GM23248 (cell line): ENCODE measurements around the gene DLG1. TPM values are rescaled to one million over a fixed set of nuclear protein-coding genes. Genes with fewer than 3 reads are reported as not detected.

Experiments used
- DNase-seq: peaks from one replicate; pipeline ENCODE4 v3.0.0-alpha.2; 2015
- H2AFZ ChIP-seq: fragments of 200-600 bp; sonication (generic); 2 replicates; pipeline ENCODE4 v1.6.1; 2016; ENCODE audit warnings: antibody characterized with exemption
- H3F3A ChIP-seq: fragments of 200-600 bp; sonication (generic); 2 replicates; pipeline ENCODE4 v1.6.1; 2016; ENCODE audit warnings: mild to moderate bottlenecking, antibody characterized with exemption, mixed run types; ENCODE audit not compliant: insufficient read depth
- H3K27ac ChIP-seq: fragments of 200-600 bp; sonication (generic); 2 replicates; pipeline ENCODE4 v1.5.1; 2016; ENCODE audit warnings: mild to moderate bottlenecking
- H3K27me3 ChIP-seq: fragments of 200-600 bp; sonication (generic); replicated peaks from 2 replicates; pipeline ENCODE4 v1.6.1; 2016; ENCODE audit warnings: mild to moderate bottlenecking; ENCODE audit not compliant: insufficient read depth
- H3K36me3 ChIP-seq: fragments of 200-600 bp; sonication (generic); 2 replicates; pipeline ENCODE4 v1.6.1; 2016; ENCODE audit warnings: low read depth, mild to moderate bottlenecking
- H3K4me1 ChIP-seq: fragments of 200-600 bp; sonication (generic); 2 replicates; pipeline ENCODE4 v1.6.1; 2016; ENCODE audit warnings: mild to moderate bottlenecking; ENCODE audit not compliant: insufficient read depth
- H3K4me2 ChIP-seq: fragments of 200-600 bp; sonication (generic); one replicate; pipeline ENCODE4 v1.6.1; 2016; ENCODE audit warnings: mild to moderate bottlenecking; ENCODE audit not compliant: unreplicated experiment
- H3K4me3 ChIP-seq: fragments of 200-600 bp; sonication (generic); 2 replicates; pipeline ENCODE4 v1.5.1; 2016; ENCODE audit warnings: mild to moderate bottlenecking
- H3K79me2 ChIP-seq: fragments of 200-600 bp; sonication (generic); 2 replicates; pipeline ENCODE4 v1.6.1; 2016; ENCODE audit warnings: mild to moderate bottlenecking; ENCODE audit not compliant: insufficient read depth
- H3K9ac ChIP-seq: fragments of 200-600 bp; sonication (generic); 2 replicates; pipeline ENCODE4 v1.6.1; 2016; ENCODE audit warnings: mild to moderate bottlenecking
- H3K9me2 ChIP-seq: fragments of 200-600 bp; sonication (generic); 2 replicates; pipeline ENCODE4 v1.6.1; 2016; ENCODE audit warnings: mixed run types, mild to moderate bottlenecking, moderate library complexity; ENCODE audit not compliant: insufficient read depth
- H3K9me3 ChIP-seq: fragments of 200-600 bp; sonication (generic); one replicate; pipeline ENCODE4 v1.6.1; 2017; ENCODE audit warnings: low read depth
- H4K20me1 ChIP-seq: fragments of 200-600 bp; sonication (generic); 2 replicates; pipeline ENCODE4 v1.6.0; 2016; ENCODE audit not compliant: insufficient read depth
- EZH2 ChIP-seq: fragments of 200-600 bp; sonication (generic); IDR thresholded peaks from 2 replicates; pipeline ENCODE4 v1.6.1; 2018; ENCODE audit warnings: antibody characterized with exemption, mild to moderate bottlenecking; ENCODE audit not compliant: insufficient read depth, poor library complexity, severe bottlenecking
- EZH2phosphoT487 ChIP-seq: fragments of 200-600 bp; sonication (generic); IDR thresholded peaks from 2 replicates; pipeline ENCODE4 v1.6.1; 2018; ENCODE audit warnings: antibody characterized with exemption, moderate library complexity, mild to moderate bottlenecking, low read depth; ENCODE audit not compliant: insufficient read depth
- WGBS, 2 experiments: methylation state at CpG; one replicate each; pipeline ENCODE4 v1.1.6; 2015 to 2017; ENCODE audit warnings: low lambda C conversion rate in 2 of 2, low coverage in 1 of 2; ENCODE audit errors: missing lambda C conversion rate in 2 of 2; 5-methylcytosine and 5-hydroxymethylcytosine counted together
- in situ Hi-C: fragments of 300-500 bp; cut with MboI; formaldehyde crosslinking; loops from 2 replicates; pipeline ENCODE4 v1.15.0; 2020
- polyA plus RNA-seq: library from polyadenylated mRNA; unstranded; fragments of >200 nt; fragmentation: Nextera tagmentation; extraction: Ambion mirVana; gene quantifications from 2 replicates; pipeline ENCODE4 v1.2.1, GENCODE V29; 2016
- total RNA-seq: library from RNA; depleted of rRNA; stranded (reverse); fragments of >200 nt; shearing (Covaris generic); gene quantifications from 2 replicates; pipeline ENCODE4 v1.2.3, GENCODE V29; 2014

DLG1 gene
- total and polyA plus RNA-seq, 2 experiments from 2014 or later, result 23.2 to 45.9 TPM

- Histone ChIP-seq H3K27ac (no peak overlapping the region), H3K9me2 (no peaks in the 10 kb centered on the region), H3K4me3 (no peak overlapping the region), H3K4me2 (no peak overlapping the region), H3K79me2 (no peaks in the 10 kb centered on the region), H3K9ac (no peak overlapping the region), H4K20me1 (no peaks in the 10 kb centered on the region), H3K27me3 (no peaks in the 10 kb centered on the region; the same call in 1 of the 2 replicates), H3K9me3 (no peaks in the 10 kb centered on the region), H3K4me1 (no peaks in the 10 kb centered on the region), H3K36me3 (no peaks in the 10 kb centered on the region), H2AFZ (no peak overlapping the region), H3F3A (no peaks in the 10 kb centered on the region)
- WGBS, 2 experiments, result 93 to 94% methylated on average over 6 of the region's 6 CpGs
- in situ Hi-C loops, result no loop called here
- DNase-seq, result no peak
- TF ChIP-seq EZH2phosphoT487, result no peak
- TF ChIP-seq EZH2, result no peak
Measured at GRCh38 chr3:197328198-197328597, 29.8 kb upstream of the DLG1 start.

- H3K27ac ChIP-seq, result no peak overlapping the region
- no peak overlapping the region for H2AFZ ChIP-seq
- WGBS, 2 experiments, result 23% methylated on average over 3 of the region's 3 CpGs
- no peaks in the 10 kb centered on the region for H3K79me2 ChIP-seq
- H4K20me1 ChIP-seq, result no peaks in the 10 kb centered on the region
- in situ Hi-C loops, result no loop called here
- no peaks in the 10 kb centered on the region for H3K9me2 ChIP-seq
- no peaks in the 10 kb centered on the region for H3K36me3 ChIP-seq
- DNase-seq, result peak; percentile 40
- no peaks in the 10 kb centered on the region for H3K9me3 ChIP-seq
- H3K4me2 ChIP-seq, result no peak overlapping the region
- H3K9ac ChIP-seq, result no peak overlapping the region
- no peaks in the 10 kb centered on the region; the same call in 1 of the 2 replicates for H3K27me3 ChIP-seq
- no peak for TF ChIP-seq EZH2
- no peak for TF ChIP-seq EZH2phosphoT487
- H3F3A ChIP-seq, result no peaks in the 10 kb centered on the region
- H3K4me3 ChIP-seq, result no peak overlapping the region
- no peaks in the 10 kb centered on the region for H3K4me1 ChIP-seq
Measured at GRCh38 chr3:197327701-197328100, 29.3 kb upstream of the DLG1 start.

- no peaks in the 10 kb centered on the region for H3K9me2 ChIP-seq
- no peak overlapping the region for H3K4me2 ChIP-seq
- no peaks in the 10 kb centered on the region for H3K79me2 ChIP-seq
- no peaks in the 10 kb centered on the region for H3F3A ChIP-seq
- in situ Hi-C loops, result no loop called here
- H3K9me3 ChIP-seq, result no peaks in the 10 kb centered on the region
- no peak overlapping the region for H3K9ac ChIP-seq
- TF ChIP-seq EZH2phosphoT487, result no peak
- no peak for TF ChIP-seq EZH2
- DNase-seq, result no peak
- H3K36me3 ChIP-seq, result no peaks in the 10 kb centered on the region
- WGBS, 2 experiments, result 80 to 83% methylated on average over 7 of the region's 7 CpGs
- no peak overlapping the region for H2AFZ ChIP-seq
- no peaks in the 10 kb centered on the region for H3K4me1 ChIP-seq
- H4K20me1 ChIP-seq, result no peaks in the 10 kb centered on the region
- no peak overlapping the region for H3K4me3 ChIP-seq
- H3K27ac ChIP-seq, result no peak overlapping the region
- H3K27me3 ChIP-seq, result no peaks in the 10 kb centered on the region
Measured at GRCh38 chr3:197325773-197326172, 27.4 kb upstream of the DLG1 start.

- no peak overlapping the region for H3K4me3 ChIP-seq
- H3K36me3 ChIP-seq, result no peaks in the 10 kb centered on the region
- H3K9ac ChIP-seq, result no peak overlapping the region
- peaks cover 7% of the 10 kb centered on the region for H3K4me1 ChIP-seq
- H4K20me1 ChIP-seq, result no peaks in the 10 kb centered on the region
- no peaks in the 10 kb centered on the region for H3K79me2 ChIP-seq
- no peaks in the 10 kb centered on the region for H3K27me3 ChIP-seq
- peaks cover 11% of the 10 kb centered on the region for H3F3A ChIP-seq
- 53 to 54% methylated on average over 1 of the region's 1 CpG for WGBS, 2 experiments
- in situ Hi-C loops, result no loop called here
- no peaks in the 10 kb centered on the region for H3K9me2 ChIP-seq
- DNase-seq, result no peak
- no peak overlapping the region for H3K4me2 ChIP-seq
- TF ChIP-seq EZH2, result no peak
- TF ChIP-seq EZH2phosphoT487, result no peak
- H3K27ac ChIP-seq, result no peak overlapping the region
- H3K9me3 ChIP-seq, result no peaks in the 10 kb centered on the region
- no peak overlapping the region for H2AFZ ChIP-seq
Measured at GRCh38 chr3:197322149-197322548, 23.7 kb upstream of the DLG1 start.

GRCh38 chr3:197320582-197320981, 22.2 kb upstream of the DLG1 start:
- DNase-seq, result no peak
- H3K9me2 ChIP-seq, result no peaks in the 10 kb centered on the region
- no peak overlapping the region for H3K4me2 ChIP-seq
- no peaks in the 10 kb centered on the region for H3K9me3 ChIP-seq
- no peaks in the 10 kb centered on the region for H3K79me2 ChIP-seq
- no peaks in the 10 kb centered on the region for H3K36me3 ChIP-seq
- TF ChIP-seq EZH2 (no peak), EZH2phosphoT487 (no peak)
- no peak overlapping the region for H2AFZ ChIP-seq
- H3K4me1 ChIP-seq, result peaks cover 13% of the 10 kb centered on the region
- H3K9ac ChIP-seq, result no peak overlapping the region
- no peaks in the 10 kb centered on the region for H3K27me3 ChIP-seq
- H4K20me1 ChIP-seq, result no peaks in the 10 kb centered on the region
- no peak overlapping the region for H3K4me3 ChIP-seq
- H3F3A ChIP-seq, result peaks cover 18% of the 10 kb centered on the region
- in situ Hi-C loops, result no loop called here
- H3K27ac ChIP-seq, result no peak overlapping the region
- 48 to 65% methylated on average over 1 of the region's 1 CpG for WGBS, 2 experiments
